Erythroblast (primary cell): ENCODE results near the gene TBC1D16.

Source experiments
- GATA1 ChIP-seq: IDR thresholded peaks from 2 replicates; pipeline ENCODE4 v1.6.1; 2011; ENCODE audit warnings: low read depth, mild to moderate bottlenecking, control low read depth, low read length, moderate library complexity
- POLR2A ChIP-seq: IDR thresholded peaks from 2 replicates; pipeline ENCODE4 v1.6.1; 2011; ENCODE audit warnings: mild to moderate bottlenecking, low read length

DNA sequence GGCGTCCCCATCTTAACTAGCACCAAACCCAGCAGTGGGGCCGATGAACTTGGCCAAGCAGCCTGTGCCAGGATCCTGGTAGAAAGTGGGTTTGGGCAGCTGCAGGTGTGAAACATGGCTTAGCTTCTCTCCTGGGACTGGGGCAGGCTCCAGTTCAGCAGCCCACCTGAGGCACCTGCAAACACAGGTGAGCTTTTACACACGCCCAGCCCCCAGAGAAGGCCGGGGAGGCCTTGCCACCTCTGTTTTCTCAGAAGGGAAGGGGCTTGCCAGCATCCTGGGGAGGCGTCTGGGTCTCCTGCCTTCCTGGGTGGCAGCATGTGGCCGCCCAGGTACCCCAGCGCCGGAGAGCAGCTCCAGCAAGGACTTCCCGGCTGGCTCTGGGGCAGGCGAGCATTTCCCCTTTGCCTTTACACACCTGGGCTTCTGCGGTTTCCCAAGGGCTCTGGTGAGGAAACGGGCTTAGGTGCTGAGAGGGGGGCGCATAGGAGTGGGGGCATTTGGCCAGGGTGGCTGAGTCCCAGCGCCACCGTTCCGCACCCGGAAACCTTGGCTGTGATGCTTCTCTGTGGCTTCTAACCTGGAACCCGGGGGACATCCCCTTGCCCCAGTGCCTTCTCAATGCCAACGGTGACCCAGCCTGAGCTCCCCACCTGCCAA, 114.8 kb downstream of the TBC1D16 start:
- TF ChIP-seq POLR2A = no peak
- no peak for TF ChIP-seq GATA1
